Activated T-helper 1 cell treated with anti-CD3 and anti-CD28 coated beads, Interleukin-12 subunit alpha, Interleukin-12 subunit beta, Interleukin-2, Interleukin-4 antibody, amounts not matched to agents 30 ng/mL and 10 ng/mL and 1 ng/mL, durations not matched to agents 14 hours and 24 hours and 36 hours (primary cell): ENCODE data around the gene KLHL35. TPM values are rescaled to one million over a fixed set of nuclear protein-coding genes. Genes with fewer than 3 reads are reported as not detected.
"Not testable (repeated sequence)": the region's sequence is repeated elsewhere in the genome, so short reads cannot be mapped to it uniquely, and the experiment has no call there.

Experiments
- DNase-seq: peaks from one replicate; pipeline ENCODE4 v3.0.0; 2021; ENCODE audit warnings: low spot score
- H3K27ac Mint-ChIP-seq: one replicate; pipeline ENCODE4 v1.8.0; 2021; ENCODE audit warnings: mild to moderate bottlenecking, mixed read lengths
- H3K27me3 Mint-ChIP-seq: one replicate; pipeline ENCODE4 v1.8.0; 2022; ENCODE audit warnings: mild to moderate bottlenecking, moderate library complexity, mixed read lengths; ENCODE audit not compliant: insufficient read depth
- H3K36me3 Mint-ChIP-seq: one replicate; pipeline ENCODE4 v1.8.0; 2021; ENCODE audit warnings: low read depth, mixed read lengths
- H3K4me1 Mint-ChIP-seq: one replicate; pipeline ENCODE4 v1.8.0; 2021; ENCODE audit warnings: low read depth, mixed read lengths
- H3K4me3 Mint-ChIP-seq: one replicate; pipeline ENCODE4 v1.8.0; 2021; ENCODE audit warnings: mild to moderate bottlenecking, moderate library complexity, mixed read lengths
- H3K9me3 Mint-ChIP-seq: one replicate; pipeline ENCODE4 v1.8.0; 2021; ENCODE audit warnings: mixed read lengths
- intact Hi-C: fragments of 100-400 bp; cut with micrococcal nuclease; formaldehyde crosslinking; loops from one replicate; pipeline ENCODE4 v1.15.1; 2024
- total RNA-seq: library from RNA; stranded (reverse); gene quantifications from 2 replicates; pipeline ENCODE4 v1.2.3, GENCODE V29; 2022

KLHL35 gene
- total RNA-seq, 1 donor from 2014 or later: 2.5 TPM

GRCh38 chr11:75380716-75381420 is 52.1 kb downstream of the KLHL35 start:
- Mint-ChIP-seq H3K4me1 (peaks cover 21% of the 10 kb centered on the region), H3K36me3 (no peaks in the 10 kb centered on the region), H3K4me3 (no peak overlapping the region), H3K27me3 (peaks cover 2% of the 10 kb centered on the region), H3K9me3 (no peaks in the 10 kb centered on the region), H3K27ac (no peak overlapping the region)
- intact Hi-C loops: no loop called here
- DNase-seq: no peak

GRCh38 chr11:75380245-75380644 is 52.8 kb downstream of the KLHL35 start:
- peaks cover 21% of the 10 kb centered on the region for H3K4me1 Mint-ChIP-seq
- intact Hi-C loops: no loop called here
- H3K27ac Mint-ChIP-seq: no peak overlapping the region
- no peaks in the 10 kb centered on the region for H3K36me3 Mint-ChIP-seq
- DNase-seq: no peak
- H3K4me3 Mint-ChIP-seq: no peak overlapping the region
- peaks cover 2% of the 10 kb centered on the region for H3K27me3 Mint-ChIP-seq
- H3K9me3 Mint-ChIP-seq: no peaks in the 10 kb centered on the region

- peaks cover 12% of the 10 kb centered on the region for H3K4me1 Mint-ChIP-seq
- H3K36me3 Mint-ChIP-seq, DNase-seq, H3K27ac Mint-ChIP-seq, intact Hi-C loops, H3K27me3 Mint-ChIP-seq, H3K4me3 Mint-ChIP-seq, H3K9me3 Mint-ChIP-seq: not testable (repeated sequence)
These were observed 54.2 kb downstream of the KLHL35 start for GRCh38 chr11:75378776-75379175.

GRCh38 chr11:75376175-75376574 is 56.8 kb downstream of the KLHL35 start:
- no peaks in the 10 kb centered on the region for H3K27me3 Mint-ChIP-seq
- DNase-seq: no peak
- H3K36me3 Mint-ChIP-seq: no peaks in the 10 kb centered on the region
- intact Hi-C loops: no loop called here
- H3K4me1 Mint-ChIP-seq: peaks cover 4% of the 10 kb centered on the region
- no peak overlapping the region for H3K4me3 Mint-ChIP-seq
- H3K27ac Mint-ChIP-seq: no peak overlapping the region
- no peaks in the 10 kb centered on the region for H3K9me3 Mint-ChIP-seq

- no peak for DNase-seq
- intact Hi-C loops: no loop called here
- H3K27me3 Mint-ChIP-seq: no peaks in the 10 kb centered on the region
- H3K4me1 Mint-ChIP-seq: peaks cover under 1% of the 10 kb centered on the region
- no peaks in the 10 kb centered on the region for H3K9me3 Mint-ChIP-seq
- H3K27ac Mint-ChIP-seq: no peak overlapping the region
- H3K36me3 Mint-ChIP-seq: no peaks in the 10 kb centered on the region
- H3K4me3 Mint-ChIP-seq: no peak overlapping the region
These were observed 57.4 kb downstream of the KLHL35 start for GRCh38 chr11:75375626-75376025.

GRCh38 chr11:75374646-75375045 is 58.4 kb downstream of the KLHL35 start:
- H3K4me3 Mint-ChIP-seq: no peak overlapping the region
- H3K27me3 Mint-ChIP-seq: no peaks in the 10 kb centered on the region
- H3K36me3 Mint-ChIP-seq: no peaks in the 10 kb centered on the region
- H3K27ac Mint-ChIP-seq: no peak overlapping the region
- intact Hi-C loops: no loop called here
- peaks cover 5% of the 10 kb centered on the region for H3K4me1 Mint-ChIP-seq
- DNase-seq: no peak
- no peaks in the 10 kb centered on the region for H3K9me3 Mint-ChIP-seq

- Mint-ChIP-seq H3K4me1 (peaks cover 15% of the 10 kb centered on the region), H3K4me3 (no peak overlapping the region), H3K36me3 (no peaks in the 10 kb centered on the region), H3K9me3 (no peaks in the 10 kb centered on the region), H3K27ac (no peak overlapping the region), H3K27me3 (no peaks in the 10 kb centered on the region)
- intact Hi-C loops: no loop called here
- DNase-seq: no peak
These were observed 59.8 kb downstream of the KLHL35 start for GRCh38 chr11:75373201-75373600.

Other genes with a start within 250 kb of the KLHL35 start
- gene TPBGL, start 192.4 kb downstream of the KLHL35 start, total RNA-seq: 0.34 and 0.47 TPM in 2 replicates
- 15.3 and 16.0 TPM in 2 replicates for gene ARRB1, start 81.5 kb downstream of the KLHL35 start, total RNA-seq
- 2,822 and 2,924 TPM in 2 replicates for gene RPS3, start 33.7 kb downstream of the KLHL35 start, total RNA-seq
- gene GDPD5, start 92.7 kb upstream of the KLHL35 start, total RNA-seq: 9.7 and 13.5 TPM in 2 replicates
- 24.1 and 25.3 TPM in 2 replicates for gene SERPINH1, start 129.1 kb upstream of the KLHL35 start, total RNA-seq
- gene MAP6, start 235.8 kb upstream of the KLHL35 start, total RNA-seq: 0.49 and 0.54 TPM in 2 replicates